Effector memory CD4-positive, alpha-beta T cell (primary cell): ENCODE measurements around the gene NECAB2.

Source experiments
- DNase-seq, 3 donors: peaks; one replicate each; pipeline ENCODE4 v3.0.0-alpha.2; 2020
- H3K27ac ChIP-seq: 2 replicates; pipeline ENCODE4 v1.7.0; 2013; ENCODE audit warnings: mild to moderate bottlenecking, low read length, moderate library complexity; ENCODE audit not compliant: insufficient read depth, poor library complexity, severe bottlenecking
- H3K27me3 ChIP-seq: replicated peaks from 2 replicates; pipeline ENCODE4 v1.7.0; 2013; ENCODE audit warnings: mild to moderate bottlenecking, low read length; ENCODE audit not compliant: insufficient read depth, control insufficient read depth, poor library complexity, severe bottlenecking
- H3K36me3 ChIP-seq: 2 replicates; pipeline ENCODE4 v1.7.0; 2013; ENCODE audit warnings: mild to moderate bottlenecking, low read length, moderate library complexity; ENCODE audit not compliant: control insufficient read depth, insufficient read depth
- H3K4me1 ChIP-seq: 2 replicates; pipeline ENCODE4 v1.7.0; 2013; ENCODE audit warnings: low read length, mild to moderate bottlenecking; ENCODE audit not compliant: control insufficient read depth, insufficient read depth, poor library complexity, severe bottlenecking
- H3K4me3 ChIP-seq: 2 replicates; pipeline ENCODE4 v1.7.0; 2013; ENCODE audit warnings: low read length, low read depth, mild to moderate bottlenecking; ENCODE audit not compliant: insufficient read depth, poor library complexity, severe bottlenecking
- H3K9me3 ChIP-seq: 2 replicates; pipeline ENCODE4 v1.7.0; 2013; ENCODE audit warnings: mild to moderate bottlenecking, low read length, moderate library complexity; ENCODE audit not compliant: control insufficient read depth

The NECAB2 gene

DNA sequence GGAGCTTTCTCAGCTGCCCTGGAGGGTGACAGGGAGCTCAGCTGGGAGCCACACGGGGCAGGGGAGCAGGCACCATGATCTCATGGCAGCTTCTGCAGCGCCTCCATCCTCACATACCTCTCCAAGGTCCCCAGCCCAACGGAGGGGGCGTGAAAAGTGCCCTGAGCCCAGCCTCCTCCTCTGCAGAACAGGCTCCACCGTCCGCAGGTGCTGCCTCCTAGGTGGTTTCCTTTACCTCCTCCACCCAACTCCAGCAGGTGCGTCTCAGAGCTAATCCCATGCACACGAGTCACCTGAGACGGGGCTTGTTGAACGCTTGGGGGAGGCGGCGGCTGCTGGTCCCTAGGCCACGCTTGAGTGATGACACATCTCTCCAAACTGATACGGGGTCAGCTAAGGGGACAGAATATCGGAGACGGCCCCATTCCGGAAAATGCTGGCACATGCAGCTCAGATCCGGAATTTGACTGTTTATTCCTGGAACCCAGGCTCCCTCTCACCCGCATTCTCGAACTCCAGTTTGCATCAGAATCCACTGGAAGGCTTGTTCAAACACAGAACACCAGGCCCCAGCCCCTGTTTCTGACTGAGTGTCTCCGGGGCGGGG, 74.9 kb downstream of the NECAB2 start:
- H3K27ac ChIP-seq = no peak overlapping the region
- H3K9me3 ChIP-seq = no peaks in the 10 kb centered on the region
- H3K27me3 ChIP-seq = no peaks in the 10 kb centered on the region
- H3K36me3 ChIP-seq = no peaks in the 10 kb centered on the region
- H3K4me1 ChIP-seq = no peaks in the 10 kb centered on the region
- no peak overlapping the region for H3K4me3 ChIP-seq
- no peak for DNase-seq

DNA sequence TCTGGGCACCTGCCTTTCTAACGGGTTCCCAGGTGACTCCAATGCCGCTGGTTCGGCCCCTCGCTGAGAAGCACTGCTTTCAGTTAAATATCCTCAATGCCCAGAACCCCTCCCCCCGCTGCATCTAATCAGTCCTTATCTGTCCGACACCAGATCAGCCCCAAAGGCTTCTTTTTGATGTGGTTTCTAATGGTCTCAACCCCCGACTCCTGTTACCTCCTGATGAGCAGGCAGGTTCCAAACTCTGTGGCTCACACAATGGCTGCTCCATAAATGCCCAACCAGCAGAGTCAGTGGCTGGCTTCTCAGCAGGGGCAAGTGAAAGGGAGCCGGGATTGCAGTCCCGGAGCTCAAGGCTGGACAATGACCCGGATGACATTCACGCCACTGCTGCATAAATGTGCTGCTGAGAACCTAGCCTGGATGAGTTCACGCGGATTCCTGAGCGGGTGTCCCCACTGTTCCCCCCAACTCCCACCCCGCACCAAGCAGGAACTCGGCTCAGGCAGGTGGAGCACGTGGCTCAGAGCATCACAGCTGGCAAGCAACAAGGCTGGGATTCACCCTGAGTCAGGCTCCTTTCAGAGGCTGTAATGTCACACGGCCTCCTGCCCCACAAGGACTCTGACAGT, 75.6 kb downstream of the NECAB2 start:
- Histone ChIP-seq H3K9me3 (no peaks in the 10 kb centered on the region), H3K4me3 (no peak overlapping the region), H3K4me1 (no peaks in the 10 kb centered on the region), H3K27ac (no peak overlapping the region), H3K36me3 (no peaks in the 10 kb centered on the region), H3K27me3 (no peaks in the 10 kb centered on the region)
- no peak for DNase-seq

DNA sequence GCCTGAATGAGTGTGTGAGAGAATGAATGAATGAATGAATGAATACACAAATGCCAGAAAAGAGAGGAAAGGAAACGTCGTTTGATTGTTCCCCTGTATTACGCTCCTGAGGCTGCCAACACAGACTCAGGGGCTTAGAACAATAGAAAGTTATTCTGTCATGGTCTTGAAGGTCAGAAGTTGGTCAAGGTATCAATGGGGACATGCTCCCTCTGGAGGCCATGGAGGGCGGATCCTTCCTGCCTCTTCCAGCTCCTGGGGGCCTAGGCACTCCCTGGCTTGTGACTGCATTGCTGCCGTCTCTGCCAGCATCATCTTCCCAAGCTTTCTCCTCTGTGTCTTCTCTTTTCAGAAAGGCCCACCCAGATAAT, 76.1 kb downstream of the NECAB2 start:
- Histone ChIP-seq H3K4me3 (no peak overlapping the region), H3K27me3 (no peaks in the 10 kb centered on the region), H3K9me3 (no peaks in the 10 kb centered on the region), H3K36me3 (no peaks in the 10 kb centered on the region), H3K27ac (no peak overlapping the region), H3K4me1 (no peaks in the 10 kb centered on the region)
- DNase-seq = no peak

DNA sequence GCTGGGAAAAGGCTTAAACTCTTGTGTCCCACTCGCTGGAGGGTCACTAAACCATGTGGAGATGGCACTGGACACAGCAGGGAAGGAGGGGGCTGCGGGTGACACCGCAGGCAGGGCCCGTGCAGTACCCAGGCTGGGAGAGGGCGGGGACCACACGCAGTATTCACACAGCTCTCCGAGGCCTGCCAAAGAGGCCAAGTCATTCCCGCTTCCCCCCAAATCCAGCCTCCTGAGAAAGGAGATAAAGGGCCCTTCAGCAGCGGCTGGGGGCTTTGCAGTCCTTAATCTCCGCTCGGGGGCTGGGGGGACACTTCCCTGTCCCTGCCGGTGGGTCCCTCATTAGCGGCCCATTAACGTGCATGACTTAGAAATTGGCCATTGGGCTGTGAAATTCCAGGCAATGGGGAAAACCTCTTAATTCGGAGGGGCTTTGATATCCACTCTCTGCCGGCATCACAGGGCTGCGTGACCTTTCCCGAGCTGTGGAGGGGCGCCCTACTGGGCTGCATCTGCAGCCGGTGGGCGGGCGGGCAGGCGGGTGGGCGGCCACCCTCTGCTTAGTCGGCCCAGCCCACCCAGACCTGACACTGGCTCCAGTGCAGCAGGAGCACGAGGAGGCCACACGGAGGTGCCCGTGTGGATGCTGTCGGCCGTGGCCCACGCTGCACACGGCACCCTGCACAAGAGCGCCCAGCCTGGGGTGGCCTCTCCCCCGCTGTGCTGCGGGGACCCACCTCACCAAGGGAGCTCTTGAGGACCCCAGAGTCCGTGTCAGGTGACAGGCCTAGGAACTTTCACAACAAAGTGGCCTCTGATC, 77.2 kb downstream of the NECAB2 start:
- H3K27me3 ChIP-seq = no peaks in the 10 kb centered on the region

DNA sequence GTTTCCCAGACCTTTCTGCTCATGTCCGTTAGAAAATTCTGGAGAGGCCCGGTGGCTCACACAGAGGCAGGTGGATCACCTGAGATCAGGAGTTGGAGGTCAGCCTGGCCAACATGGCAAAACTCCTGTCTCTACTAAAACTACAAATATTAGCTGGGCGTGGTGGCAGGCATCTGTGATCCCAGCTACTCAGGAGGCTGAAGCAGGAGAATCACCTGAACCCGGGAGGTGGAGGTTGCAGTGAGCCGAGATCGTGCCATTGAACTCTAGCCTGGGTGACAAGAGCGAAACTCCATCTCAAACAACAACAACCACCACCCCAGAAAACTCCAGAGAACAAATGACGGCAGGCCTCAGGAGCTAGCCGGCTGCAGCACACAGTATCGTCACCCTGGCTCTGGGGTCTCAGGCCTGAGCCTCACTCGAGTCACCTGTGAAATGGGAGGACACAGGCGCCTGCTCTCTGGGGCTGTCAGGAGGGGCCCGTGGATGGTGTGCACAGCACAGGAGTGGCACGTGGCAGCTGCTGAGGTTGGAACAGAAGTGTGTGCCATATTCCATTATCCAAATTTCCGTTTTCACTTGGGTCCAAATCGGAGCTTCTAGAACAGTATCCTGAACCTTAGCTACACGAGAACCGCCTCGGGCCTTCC, 77.9 kb downstream of the NECAB2 start:
- DNase-seq = no peak
- H3K27ac ChIP-seq = no peak overlapping the region
- no peak overlapping the region for H3K4me3 ChIP-seq
- H3K36me3 ChIP-seq = peaks cover 13% of the 10 kb centered on the region
- H3K9me3 ChIP-seq = no peaks in the 10 kb centered on the region
- no peaks in the 10 kb centered on the region for H3K27me3 ChIP-seq
- H3K4me1 ChIP-seq = no peaks in the 10 kb centered on the region

More for the DNA sequence above, 77.2 kb downstream of the NECAB2 start:
- no peaks in the 10 kb centered on the region for H3K4me1 ChIP-seq
- DNase-seq = no peak
- no peaks in the 10 kb centered on the region for H3K9me3 ChIP-seq
- no peak overlapping the region for H3K27ac ChIP-seq
- H3K4me3 ChIP-seq = no peak overlapping the region
- peaks cover 8% of the 10 kb centered on the region for H3K36me3 ChIP-seq

DNA sequence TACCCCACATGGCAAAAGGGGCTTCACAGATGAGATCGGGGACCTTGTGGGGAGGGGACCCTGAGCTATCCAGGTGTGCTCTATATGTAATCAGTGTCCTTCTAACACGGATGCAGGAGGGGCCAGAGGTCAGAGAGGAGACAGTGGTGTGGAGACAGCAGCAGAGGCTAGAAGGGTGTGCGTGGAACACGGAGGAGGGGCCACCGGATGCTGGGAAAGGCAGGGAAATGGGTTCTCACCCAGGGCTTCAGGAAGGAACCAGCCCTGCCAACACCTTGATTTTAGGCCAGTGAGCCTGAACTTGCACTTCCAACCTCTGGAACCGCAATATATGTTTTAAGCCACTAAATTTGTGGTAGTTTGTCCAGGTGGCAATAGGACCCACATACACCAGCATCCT, 79.2 kb downstream of the NECAB2 start:
- no peaks in the 10 kb centered on the region for H3K4me1 ChIP-seq
- no peaks in the 10 kb centered on the region for H3K9me3 ChIP-seq
- no peak overlapping the region for H3K27ac ChIP-seq
- no peak overlapping the region for H3K4me3 ChIP-seq
- no peaks in the 10 kb centered on the region for H3K27me3 ChIP-seq
- peaks cover 16% of the 10 kb centered on the region for H3K36me3 ChIP-seq
- DNase-seq = no peak

DNA sequence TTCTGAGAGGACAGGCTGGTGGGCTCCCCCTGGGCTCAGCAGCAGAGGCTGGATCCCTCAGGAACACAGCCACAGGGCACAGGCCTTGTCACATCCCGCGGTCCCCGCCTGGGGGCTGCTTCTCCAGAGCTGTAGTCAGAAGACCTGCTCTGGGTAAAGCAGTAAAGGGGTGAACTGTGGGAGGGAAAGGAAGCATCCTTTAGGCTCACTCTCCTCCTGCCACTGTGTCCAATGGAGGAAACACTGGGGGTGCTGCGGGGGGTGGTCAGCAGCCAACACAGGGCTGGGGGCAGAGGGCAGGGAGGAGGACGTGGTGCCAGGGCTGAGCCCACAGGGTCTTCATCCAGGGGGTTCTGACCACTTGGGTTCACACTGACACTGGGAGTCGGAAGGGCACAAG, 79.6 kb downstream of the NECAB2 start:
- Histone ChIP-seq H3K27ac (no peak overlapping the region), H3K4me1 (no peaks in the 10 kb centered on the region), H3K36me3 (peaks cover 20% of the 10 kb centered on the region), H3K4me3 (no peak overlapping the region), H3K9me3 (no peaks in the 10 kb centered on the region), H3K27me3 (no peaks in the 10 kb centered on the region)
- no peak for DNase-seq

DNA sequence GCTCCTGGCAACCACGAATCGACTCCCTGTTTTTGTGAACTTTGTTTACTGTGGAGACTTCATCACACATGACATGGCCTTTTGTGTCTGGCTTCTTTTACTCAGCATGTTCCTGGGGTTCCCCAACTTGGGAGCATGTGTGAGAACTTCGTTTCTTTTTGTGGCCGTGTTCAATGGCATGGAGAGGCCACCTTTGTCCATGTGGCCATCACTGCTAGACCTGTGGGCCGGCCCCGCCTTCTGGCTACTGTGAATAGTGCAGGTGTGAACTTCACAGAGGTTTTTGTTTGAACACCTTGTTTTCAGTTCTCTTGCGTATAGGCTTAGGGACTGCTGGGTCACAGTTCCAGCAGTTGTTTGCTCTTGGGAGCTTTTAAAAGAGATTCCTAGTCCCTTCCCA, 80.2 kb downstream of the NECAB2 start:
- Histone ChIP-seq H3K4me3 (no peak overlapping the region), H3K27me3 (no peaks in the 10 kb centered on the region), H3K27ac (no peak overlapping the region), H3K9me3 (no peaks in the 10 kb centered on the region), H3K4me1 (no peaks in the 10 kb centered on the region), H3K36me3 (peaks cover 26% of the 10 kb centered on the region)
- no peak for DNase-seq

DNA sequence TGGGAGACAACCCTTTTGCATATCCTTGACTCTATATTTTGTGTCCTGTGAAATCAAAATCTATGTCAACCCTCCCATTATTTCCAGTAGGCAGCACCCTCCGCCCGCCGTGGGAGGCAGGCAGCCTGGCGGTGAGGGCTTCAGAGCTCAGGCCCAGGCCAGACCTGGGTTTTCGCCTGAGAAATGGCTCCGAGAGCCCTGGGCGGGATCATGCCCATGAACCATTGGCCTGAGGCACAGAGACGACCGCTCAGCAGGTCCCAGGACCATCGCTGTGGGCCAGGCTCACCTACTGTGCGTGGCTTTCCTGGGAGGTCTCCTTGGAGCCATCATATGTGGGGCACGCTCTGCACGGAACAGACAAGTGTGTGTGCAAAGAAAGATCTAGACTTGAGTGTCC, 80.8 kb downstream of the NECAB2 start:
- Histone ChIP-seq H3K27me3 (no peaks in the 10 kb centered on the region), H3K4me3 (no peak overlapping the region), H3K36me3 (peaks cover 32% of the 10 kb centered on the region), H3K9me3 (no peaks in the 10 kb centered on the region), H3K4me1 (no peaks in the 10 kb centered on the region), H3K27ac (no peak overlapping the region)
- no peak for DNase-seq
